IMR-90 (cell line): ENCODE measurements around the gene RAP2C.

Experiments
- CEBPB ChIP-seq: IDR thresholded peaks from 2 replicates; pipeline ENCODE4 v1.6.1; 2012; ENCODE audit warnings: low read depth, low read length, improper control_type of control experiment
- CHD1 ChIP-seq: IDR thresholded peaks from 2 replicates; pipeline ENCODE4 v1.6.1; 2012; ENCODE audit warnings: low read depth, low read length, improper control_type of control experiment
- FOS ChIP-seq: fragments of 150-350 bp; IDR thresholded peaks from 2 replicates; pipeline ENCODE4 v1.6.1; 2016; ENCODE audit warnings: low read depth, low read length
- MAFK ChIP-seq: IDR thresholded peaks from 2 replicates; pipeline ENCODE4 v1.6.1; 2012; ENCODE audit warnings: low read depth, low read length, improper control_type of control experiment
- MAZ ChIP-seq: IDR thresholded peaks from 2 replicates; pipeline ENCODE4 v1.6.1; 2012; ENCODE audit warnings: low read depth, mild to moderate bottlenecking, low read length, improper control_type of control experiment, moderate library complexity, borderline replicate concordance
- MXI1 ChIP-seq: IDR thresholded peaks from 2 replicates; pipeline ENCODE4 v1.6.1; 2012; ENCODE audit warnings: low read depth, mild to moderate bottlenecking, low read length, moderate library complexity, borderline replicate concordance
- POLR2A ChIP-seq: IDR thresholded peaks from 2 replicates; pipeline ENCODE4 v1.6.1; 2012; ENCODE audit warnings: mild to moderate bottlenecking, low read depth, low read length
- RAD21 ChIP-seq: IDR thresholded peaks from 2 replicates; pipeline ENCODE4 v1.6.1; 2012; ENCODE audit warnings: low read length, improper control_type of control experiment
- RCOR1 ChIP-seq: IDR thresholded peaks from 2 replicates; pipeline ENCODE4 v1.6.1; 2012; ENCODE audit warnings: mild to moderate bottlenecking, low read length, improper control_type of control experiment; ENCODE audit not compliant: insufficient replicate concordance
- RFX5 ChIP-seq: IDR thresholded peaks from 2 replicates; pipeline ENCODE4 v1.8.0; 2012; ENCODE audit warnings: low read depth, mild to moderate bottlenecking, low read length, moderate library complexity
- SMC3 ChIP-seq: fragments of 150-350 bp; IDR thresholded peaks from 2 replicates; pipeline ENCODE4 v1.6.1; 2016; ENCODE audit warnings: low read depth, mild to moderate bottlenecking, antibody characterized with exemption, low read length, moderate library complexity
- TF ChIP-seq, protein P1 (sequence below): conservative IDR thresholded peaks from 2 replicates; pipeline ENCODE4 v1.5.1; 2012; ENCODE audit warnings: mild to moderate bottlenecking, low read depth, low read length, improper control_type of control experiment
- TF ChIP-seq, protein P2 (sequence below): fragments of 150-350 bp; IDR thresholded peaks from 2 replicates; pipeline ENCODE4 v1.6.1; 2016; ENCODE audit warnings: low read depth, mild to moderate bottlenecking, low read length, moderate library complexity, borderline replicate concordance
- TF ChIP-seq, protein P3 (sequence below): fragments of 150-350 bp; IDR thresholded peaks from 2 replicates; pipeline ENCODE4 v1.6.1; 2017; ENCODE audit warnings: mild to moderate bottlenecking, antibody characterized with exemption, low read length, low read depth

DNA sequence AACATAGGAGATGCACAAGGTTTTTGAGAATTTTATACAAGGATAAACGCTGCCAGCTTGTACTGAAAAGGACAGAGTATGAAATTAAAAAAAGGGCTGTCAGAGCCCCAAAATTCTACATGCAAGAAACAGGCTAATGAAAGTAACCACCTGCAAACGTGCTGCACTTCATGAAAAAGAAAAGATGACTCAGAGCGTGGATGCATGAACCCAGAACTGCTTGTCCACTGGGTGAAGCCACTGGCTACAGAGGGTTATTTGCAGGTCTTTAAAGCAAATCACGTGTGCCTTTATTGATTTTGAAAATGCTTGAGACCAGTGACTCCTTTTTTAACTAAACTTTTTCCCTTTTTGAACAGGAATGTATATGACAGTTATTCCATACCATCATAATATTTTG lies 66.1 kb downstream of the RAP2C start:
- TF ChIP-seq, protein P1, sequence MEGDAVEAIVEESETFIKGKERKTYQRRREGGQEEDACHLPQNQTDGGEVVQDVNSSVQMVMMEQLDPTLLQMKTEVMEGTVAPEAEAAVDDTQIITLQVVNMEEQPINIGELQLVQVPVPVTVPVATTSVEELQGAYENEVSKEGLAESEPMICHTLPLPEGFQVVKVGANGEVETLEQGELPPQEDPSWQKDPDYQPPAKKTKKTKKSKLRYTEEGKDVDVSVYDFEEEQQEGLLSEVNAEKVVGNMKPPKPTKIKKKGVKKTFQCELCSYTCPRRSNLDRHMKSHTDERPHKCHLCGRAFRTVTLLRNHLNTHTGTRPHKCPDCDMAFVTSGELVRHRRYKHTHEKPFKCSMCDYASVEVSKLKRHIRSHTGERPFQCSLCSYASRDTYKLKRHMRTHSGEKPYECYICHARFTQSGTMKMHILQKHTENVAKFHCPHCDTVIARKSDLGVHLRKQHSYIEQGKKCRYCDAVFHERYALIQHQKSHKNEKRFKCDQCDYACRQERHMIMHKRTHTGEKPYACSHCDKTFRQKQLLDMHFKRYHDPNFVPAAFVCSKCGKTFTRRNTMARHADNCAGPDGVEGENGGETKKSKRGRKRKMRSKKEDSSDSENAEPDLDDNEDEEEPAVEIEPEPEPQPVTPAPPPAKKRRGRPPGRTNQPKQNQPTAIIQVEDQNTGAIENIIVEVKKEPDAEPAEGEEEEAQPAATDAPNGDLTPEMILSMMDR = no peak
- TF ChIP-seq MXI1 = no peak
- TF ChIP-seq POLR2A = no peak
- TF ChIP-seq MAZ = no peak
- TF ChIP-seq SMC3 = no peak
- TF ChIP-seq RCOR1 = no peak
- no peak for TF ChIP-seq MAFK
- TF ChIP-seq CEBPB = no peak
- TF ChIP-seq, protein P2, sequence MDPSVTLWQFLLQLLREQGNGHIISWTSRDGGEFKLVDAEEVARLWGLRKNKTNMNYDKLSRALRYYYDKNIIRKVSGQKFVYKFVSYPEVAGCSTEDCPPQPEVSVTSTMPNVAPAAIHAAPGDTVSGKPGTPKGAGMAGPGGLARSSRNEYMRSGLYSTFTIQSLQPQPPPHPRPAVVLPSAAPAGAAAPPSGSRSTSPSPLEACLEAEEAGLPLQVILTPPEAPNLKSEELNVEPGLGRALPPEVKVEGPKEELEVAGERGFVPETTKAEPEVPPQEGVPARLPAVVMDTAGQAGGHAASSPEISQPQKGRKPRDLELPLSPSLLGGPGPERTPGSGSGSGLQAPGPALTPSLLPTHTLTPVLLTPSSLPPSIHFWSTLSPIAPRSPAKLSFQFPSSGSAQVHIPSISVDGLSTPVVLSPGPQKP = no peak
- TF ChIP-seq RAD21 = no peak
- no peak for TF ChIP-seq FOS
- no peak for TF ChIP-seq RFX5
- no peak for TF ChIP-seq CHD1
- TF ChIP-seq, protein P3, sequence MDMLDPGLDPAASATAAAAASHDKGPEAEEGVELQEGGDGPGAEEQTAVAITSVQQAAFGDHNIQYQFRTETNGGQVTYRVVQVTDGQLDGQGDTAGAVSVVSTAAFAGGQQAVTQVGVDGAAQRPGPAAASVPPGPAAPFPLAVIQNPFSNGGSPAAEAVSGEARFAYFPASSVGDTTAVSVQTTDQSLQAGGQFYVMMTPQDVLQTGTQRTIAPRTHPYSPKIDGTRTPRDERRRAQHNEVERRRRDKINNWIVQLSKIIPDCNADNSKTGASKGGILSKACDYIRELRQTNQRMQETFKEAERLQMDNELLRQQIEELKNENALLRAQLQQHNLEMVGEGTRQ = no peak
